Ascending aorta (tissue), 2 donors: ENCODE measurements around the gene OGDH. TPM values are rescaled to one million over a fixed set of nuclear protein-coding genes. Genes with fewer than 3 reads are reported as not detected.
"Not testable (repeated sequence)": the region's sequence is repeated elsewhere in the genome, so short reads cannot be mapped to it uniquely, and the experiment has no call there.

Experiments
- DNase-seq, 2 donors: peaks; one replicate each; pipeline ENCODE4 v3.0.0-alpha.2; 2019; ENCODE audit warnings: low spot score in 2 of 2
- H3K27ac ChIP-seq, 2 donors: fragments of 200-600 bp; sonication (generic); one replicate each; pipeline ENCODE4 v1.5.1; 2016 to 2017; ENCODE audit warnings: mild to moderate bottlenecking in 1 of 2
- H3K27me3 ChIP-seq: fragments of 200-600 bp; sonication (generic); one replicate; pipeline ENCODE4 v1.5.1; 2017
- H3K36me3 ChIP-seq, 2 donors: fragments of 200-600 bp; sonication (generic); one replicate each; pipeline ENCODE4 v1.5.1; 2016
- H3K4me1 ChIP-seq, 2 donors: fragments of 200-600 bp; sonication (generic); one replicate each; pipeline ENCODE4 v1.5.1; 2016 to 2017; ENCODE audit warnings: mild to moderate bottlenecking in 1 of 2
- H3K4me3 ChIP-seq, 2 donors: fragments of 200-600 bp; sonication (generic); one replicate each; pipeline ENCODE4 v1.5.1; 2016 to 2017; ENCODE audit warnings: mild to moderate bottlenecking in 1 of 2
- H3K9me3 ChIP-seq, 2 donors: fragments of 200-600 bp; sonication (generic); one replicate each; pipeline ENCODE4 v1.5.1; 2016
- intact Hi-C: fragments of 100-400 bp; cut with DNase I; formaldehyde crosslinking; loops from one replicate; pipeline ENCODE4 v1.15.1; 2023
- total RNA-seq: library from RNA; depleted of rRNA; stranded (reverse); fragments of >200 nt; gene quantifications from one replicate; pipeline ENCODE4 v1.1.0, GENCODE V29; 2016
- TF ChIP-seq, protein P1 (sequence below), 3 experiments: fragments of 200-600 bp in 2 of 3; fragments of 450-650 bp in 1 of 3; sonication (generic) in 2 of 3; IDR thresholded peaks; one replicate each; pipeline ENCODE4 v1.5.1; 2016 to 2019; ENCODE audit warnings: antibody characterized with exemption in 3 of 3, mild to moderate bottlenecking in 1 of 3, moderate library complexity in 1 of 3

The OGDH gene
- total RNA-seq, 1 donor from 2014 or later, result 117 TPM

DNA sequence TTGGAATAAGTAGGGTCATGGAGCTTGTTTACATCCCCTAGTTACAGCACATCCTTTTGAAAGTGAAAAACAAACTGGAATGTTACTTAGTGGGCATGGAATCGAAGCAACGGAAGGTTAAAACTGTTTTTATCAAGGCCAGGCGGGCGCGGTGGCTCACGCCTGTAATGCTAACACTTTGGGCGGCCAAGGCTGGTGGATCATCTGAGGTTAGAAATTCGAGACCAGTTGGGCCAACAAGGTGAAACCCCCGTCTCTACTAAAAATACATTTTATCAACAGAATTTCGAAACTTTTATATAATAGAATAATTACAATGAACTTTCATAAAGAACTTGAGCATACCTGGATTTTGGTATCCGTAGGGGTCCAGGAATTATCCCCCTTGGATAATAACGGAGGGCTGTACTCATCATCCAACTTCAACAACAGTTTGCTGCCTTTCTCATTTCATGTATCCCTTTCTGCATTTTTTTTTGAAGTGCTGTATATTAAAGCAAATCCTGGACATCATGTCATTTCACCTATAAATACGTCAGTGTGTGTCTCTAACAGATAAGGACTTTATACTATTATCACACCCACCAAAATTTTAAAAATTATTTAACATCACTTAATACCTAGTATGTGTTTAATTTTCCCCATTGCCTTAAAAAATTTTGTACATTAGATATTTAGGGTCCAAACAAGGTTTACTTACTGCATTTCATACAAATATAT, 23.1 kb upstream of the OGDH start:
- peak overlapping the region; percentile 88 to 97 for H3K27ac ChIP-seq
- TF ChIP-seq, protein P1, sequence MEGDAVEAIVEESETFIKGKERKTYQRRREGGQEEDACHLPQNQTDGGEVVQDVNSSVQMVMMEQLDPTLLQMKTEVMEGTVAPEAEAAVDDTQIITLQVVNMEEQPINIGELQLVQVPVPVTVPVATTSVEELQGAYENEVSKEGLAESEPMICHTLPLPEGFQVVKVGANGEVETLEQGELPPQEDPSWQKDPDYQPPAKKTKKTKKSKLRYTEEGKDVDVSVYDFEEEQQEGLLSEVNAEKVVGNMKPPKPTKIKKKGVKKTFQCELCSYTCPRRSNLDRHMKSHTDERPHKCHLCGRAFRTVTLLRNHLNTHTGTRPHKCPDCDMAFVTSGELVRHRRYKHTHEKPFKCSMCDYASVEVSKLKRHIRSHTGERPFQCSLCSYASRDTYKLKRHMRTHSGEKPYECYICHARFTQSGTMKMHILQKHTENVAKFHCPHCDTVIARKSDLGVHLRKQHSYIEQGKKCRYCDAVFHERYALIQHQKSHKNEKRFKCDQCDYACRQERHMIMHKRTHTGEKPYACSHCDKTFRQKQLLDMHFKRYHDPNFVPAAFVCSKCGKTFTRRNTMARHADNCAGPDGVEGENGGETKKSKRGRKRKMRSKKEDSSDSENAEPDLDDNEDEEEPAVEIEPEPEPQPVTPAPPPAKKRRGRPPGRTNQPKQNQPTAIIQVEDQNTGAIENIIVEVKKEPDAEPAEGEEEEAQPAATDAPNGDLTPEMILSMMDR (IDR thresholded peaks at IDR 0.05), result no peak
- DNase-seq, result no peak
- peaks cover 13 to 22% of the 10 kb centered on the region in 2 donors for H3K36me3 ChIP-seq
- peaks cover 6 to 17% of the 10 kb centered on the region in 2 donors for H3K4me1 ChIP-seq
- H3K27me3 ChIP-seq, result no peaks in the 10 kb centered on the region
- peak overlapping the region; percentile 73 to 96 for H3K4me3 ChIP-seq
- intact Hi-C loops, result loop anchor here (5.0 to 10.0 kb wide), 3 partner anchors 326 to 709 kb away; no protein-coding TSS in a partner anchor
- no peaks in the 10 kb centered on the region for H3K9me3 ChIP-seq

DNA sequence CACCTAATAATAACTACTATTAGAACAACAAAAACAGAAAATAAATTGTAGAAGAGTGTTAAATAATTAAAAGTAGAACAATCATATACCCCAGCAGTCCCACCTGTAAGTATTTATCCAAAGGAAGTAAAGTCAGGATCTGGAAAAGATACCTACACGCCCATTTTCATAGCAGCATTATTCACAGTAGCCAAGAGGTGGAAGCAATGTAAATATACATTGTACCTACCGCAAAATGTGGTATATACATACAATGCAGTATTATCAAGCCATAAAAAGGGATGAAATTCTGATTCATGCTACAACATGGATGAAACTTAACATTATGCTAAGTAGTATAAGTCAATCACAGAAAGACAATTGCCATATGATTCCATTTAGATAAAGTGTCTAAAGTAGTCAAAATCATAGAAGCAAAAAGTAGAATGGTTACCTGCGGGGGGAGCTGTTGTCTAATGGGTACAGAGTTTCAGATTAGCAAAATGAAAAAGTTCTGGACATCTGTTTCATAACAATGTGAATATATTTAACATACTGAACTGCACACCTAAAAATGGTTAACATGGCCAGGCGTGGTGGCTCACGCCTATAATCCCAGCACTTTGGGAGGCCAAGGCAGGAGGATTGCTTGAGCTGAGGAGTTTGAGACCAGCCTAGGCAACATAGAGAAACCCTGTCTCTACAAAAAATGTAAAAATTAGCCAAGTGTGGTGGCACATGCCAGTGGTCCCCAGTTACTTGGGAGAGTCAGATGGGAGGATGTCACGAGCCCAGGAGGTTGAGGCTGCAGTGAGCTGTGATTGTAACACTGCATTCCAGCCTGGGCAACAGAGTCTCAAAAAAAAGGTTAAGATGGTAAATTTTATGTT, 18.4 kb upstream of the OGDH start:
- TF ChIP-seq, protein P1 (IDR thresholded peaks at IDR 0.05), result peak; percentile 8 to 49 (median 45)
- Histone ChIP-seq H3K27ac (no peak overlapping the region), H3K4me3 (no peak overlapping the region), H3K36me3 (no peaks in the 10 kb centered on the region), H3K9me3 (no peaks in the 10 kb centered on the region), H3K27me3 (no peaks in the 10 kb centered on the region), H3K4me1 (peaks cover 0 to 2% of the 10 kb centered on the region in 2 donors)
- DNase-seq, result no peak
- intact Hi-C loops, result loop anchor here (10.0 kb wide), 1 partner anchor 713 kb away; no protein-coding TSS in a partner anchor

DNA sequence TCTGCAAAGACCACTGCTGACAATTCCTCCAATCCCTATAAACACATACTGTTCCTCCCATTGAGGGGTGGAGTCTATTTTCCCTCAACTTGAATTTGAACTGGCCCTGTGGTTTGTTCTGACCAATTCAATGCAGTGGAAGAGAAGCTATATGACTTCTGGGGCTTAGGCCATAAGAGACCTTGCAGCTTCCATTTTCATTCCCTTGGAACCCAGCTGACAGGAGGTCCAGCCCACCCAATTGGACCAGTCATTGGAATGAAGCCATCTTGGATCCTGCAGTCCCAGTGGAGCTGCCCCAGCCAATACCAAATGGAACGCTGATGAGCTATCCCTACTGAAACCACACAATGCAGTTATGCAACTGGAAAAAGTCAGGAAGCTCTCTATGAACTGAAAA, 15.5 kb upstream of the OGDH start:
- Histone ChIP-seq H3K27me3 (no peaks in the 10 kb centered on the region), H3K36me3 (no peaks in the 10 kb centered on the region), H3K4me1 (no peaks in the 10 kb centered on the region), H3K9me3 (no peaks in the 10 kb centered on the region), H3K27ac (no peak overlapping the region), H3K4me3 (no peak overlapping the region)
- no peak for DNase-seq
- TF ChIP-seq, protein P1 (IDR thresholded peaks at IDR 0.05), result no peak
- intact Hi-C loops, result loop anchor here (2.0 kb wide), 1 partner anchor 330 kb away; no protein-coding TSS in a partner anchor

DNA sequence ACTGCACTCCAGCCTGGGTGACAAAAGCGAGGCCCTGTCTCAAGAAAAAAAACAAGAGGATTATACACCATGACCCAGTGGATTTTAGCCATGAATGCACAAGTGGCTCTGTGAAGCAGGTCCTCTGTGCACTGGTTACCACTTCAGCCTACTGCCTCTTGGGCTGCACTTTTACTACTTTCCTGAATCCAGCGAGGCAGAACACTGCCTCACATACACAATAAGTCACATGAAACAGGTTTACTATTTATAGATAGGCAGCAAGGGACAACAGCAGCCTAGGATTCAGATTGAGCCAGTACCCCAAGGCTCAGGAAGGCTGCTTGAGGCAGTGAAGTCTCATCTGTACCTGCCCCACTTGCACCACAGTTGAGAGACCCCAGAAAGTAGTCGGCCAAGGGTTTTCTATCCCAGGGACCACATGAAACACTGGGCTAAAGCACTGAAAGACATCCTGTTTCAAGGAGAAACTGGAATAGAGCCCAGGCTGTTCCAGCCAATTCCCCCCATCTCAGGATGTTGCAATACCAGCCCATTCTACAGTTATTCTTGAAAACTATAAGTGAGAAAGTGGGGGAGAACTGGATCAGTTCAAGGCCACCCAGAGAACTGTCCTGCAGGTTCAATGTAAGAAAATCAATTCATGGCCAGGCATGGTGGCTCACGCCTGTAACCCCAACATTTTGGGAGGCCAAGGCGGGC, 10.3 kb upstream of the OGDH start:
- DNase-seq, result no peak
- no peak overlapping the region for H3K27ac ChIP-seq
- H3K36me3 ChIP-seq, result no peaks in the 10 kb centered on the region
- no peaks in the 10 kb centered on the region for H3K27me3 ChIP-seq
- intact Hi-C loops, result no loop called here
- no peaks in the 10 kb centered on the region for H3K9me3 ChIP-seq
- no peak overlapping the region for H3K4me3 ChIP-seq
- H3K4me1 ChIP-seq, result no peaks in the 10 kb centered on the region
- TF ChIP-seq, protein P1 (IDR thresholded peaks at IDR 0.05), result no peak

DNA sequence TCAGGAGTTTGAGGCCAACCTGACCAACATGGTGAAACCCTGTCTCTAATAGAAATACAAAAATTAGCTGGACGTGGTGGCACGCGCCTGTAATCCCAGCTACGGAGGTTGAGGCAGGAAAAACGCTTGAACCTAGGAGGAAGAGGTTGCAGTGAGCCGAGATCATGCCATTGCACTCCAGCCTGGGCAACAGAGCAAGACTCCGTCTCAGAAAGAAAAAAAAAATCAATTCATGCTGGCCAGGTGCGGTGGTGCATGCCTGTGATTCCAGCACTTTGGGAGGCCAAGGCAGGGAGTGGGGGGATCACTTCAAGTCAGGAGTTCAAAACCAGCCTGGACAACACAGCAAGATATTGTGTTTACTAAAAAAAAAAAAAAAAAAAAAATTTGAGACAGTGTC, 9.2 kb upstream of the OGDH start:
- H3K4me3 ChIP-seq, H3K27me3 ChIP-seq, intact Hi-C loops, H3K36me3 ChIP-seq, DNase-seq, H3K9me3 ChIP-seq, H3K27ac ChIP-seq, H3K4me1 ChIP-seq: not testable (repeated sequence)
